Measurements from ENCODE around the gene RALGAPA1.

DNA sequence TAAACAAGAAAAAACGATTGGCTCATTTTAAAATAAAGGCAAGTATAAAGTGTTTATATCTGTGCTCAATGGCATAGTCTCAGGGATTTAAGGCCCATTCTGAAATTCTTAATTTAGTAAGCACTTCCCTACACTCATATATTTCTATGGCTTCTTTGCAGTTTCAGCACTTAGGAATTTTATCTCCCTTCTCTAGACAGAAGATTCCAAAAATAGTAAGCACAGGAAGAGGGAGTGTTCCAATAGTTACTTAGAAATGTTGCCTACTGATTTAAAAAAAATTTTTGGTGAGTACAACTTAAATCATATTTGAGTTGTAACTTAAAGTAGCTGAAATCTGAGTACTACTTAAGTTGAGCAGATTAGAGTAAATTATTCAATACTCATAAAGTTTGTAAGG lies 255.3 kb downstream of the RALGAPA1 start:
- TF ChIP-seq, protein P1, sequence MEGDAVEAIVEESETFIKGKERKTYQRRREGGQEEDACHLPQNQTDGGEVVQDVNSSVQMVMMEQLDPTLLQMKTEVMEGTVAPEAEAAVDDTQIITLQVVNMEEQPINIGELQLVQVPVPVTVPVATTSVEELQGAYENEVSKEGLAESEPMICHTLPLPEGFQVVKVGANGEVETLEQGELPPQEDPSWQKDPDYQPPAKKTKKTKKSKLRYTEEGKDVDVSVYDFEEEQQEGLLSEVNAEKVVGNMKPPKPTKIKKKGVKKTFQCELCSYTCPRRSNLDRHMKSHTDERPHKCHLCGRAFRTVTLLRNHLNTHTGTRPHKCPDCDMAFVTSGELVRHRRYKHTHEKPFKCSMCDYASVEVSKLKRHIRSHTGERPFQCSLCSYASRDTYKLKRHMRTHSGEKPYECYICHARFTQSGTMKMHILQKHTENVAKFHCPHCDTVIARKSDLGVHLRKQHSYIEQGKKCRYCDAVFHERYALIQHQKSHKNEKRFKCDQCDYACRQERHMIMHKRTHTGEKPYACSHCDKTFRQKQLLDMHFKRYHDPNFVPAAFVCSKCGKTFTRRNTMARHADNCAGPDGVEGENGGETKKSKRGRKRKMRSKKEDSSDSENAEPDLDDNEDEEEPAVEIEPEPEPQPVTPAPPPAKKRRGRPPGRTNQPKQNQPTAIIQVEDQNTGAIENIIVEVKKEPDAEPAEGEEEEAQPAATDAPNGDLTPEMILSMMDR (IDR thresholded peaks at IDR 0.05), result no peak
- no peak for TF ChIP-seq POLR2A (IDR thresholded peaks at IDR 0.05)
